GM10847 (cell line): ENCODE data around the gene CXCL16.

Experiments used
- POLR2A ChIP-seq: IDR thresholded peaks from 2 replicates; pipeline ENCODE4 v1.6.1; 2011; ENCODE audit not compliant: insufficient read length; ENCODE audit errors: extremely low read depth

The CXCL16 gene

GRCh38 chr17:4768298-4768697 lies 28.6 kb upstream of the CXCL16 start:
- no peak for TF ChIP-seq POLR2A

DNA sequence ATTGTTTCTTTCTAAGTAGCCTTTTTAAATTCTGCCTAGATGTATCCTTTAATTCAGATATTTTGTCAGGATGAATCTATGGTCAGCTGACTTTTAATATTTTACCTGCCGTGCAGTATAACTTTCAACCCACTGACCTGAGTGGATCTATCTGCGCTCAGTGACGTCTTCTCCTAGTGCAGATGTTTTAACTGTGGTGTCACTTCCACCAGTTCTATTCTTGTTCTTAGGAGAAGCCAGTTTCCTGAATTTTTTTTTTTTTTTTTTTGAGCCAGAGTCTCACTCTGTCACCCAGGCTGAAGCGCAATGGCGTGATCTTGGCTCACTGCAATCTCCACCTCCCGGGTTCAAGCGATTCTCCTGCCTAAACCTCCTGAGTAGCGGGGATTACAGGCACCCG lies 27.0 kb upstream of the CXCL16 start:
- TF ChIP-seq POLR2A, result no peak

DNA sequence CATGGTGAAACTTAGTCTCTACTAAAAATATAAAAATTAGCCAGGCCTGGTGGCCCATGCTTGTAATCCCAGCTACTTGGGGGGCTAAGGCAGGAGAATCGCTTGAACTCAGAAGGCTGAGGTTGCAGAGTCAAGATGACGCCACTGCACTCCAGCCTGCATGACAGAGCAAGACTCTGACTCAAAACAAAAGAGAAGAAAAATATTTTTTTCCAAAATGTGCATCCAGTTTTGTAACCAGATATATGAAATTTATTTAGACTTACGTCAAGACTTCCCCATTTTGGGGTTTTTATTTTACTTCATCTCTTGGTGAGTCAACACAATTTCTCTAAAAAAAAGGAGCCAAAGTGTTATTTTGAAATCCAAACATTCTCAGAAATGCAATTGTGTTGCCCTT lies 26.5 kb upstream of the CXCL16 start:
- no peak for TF ChIP-seq POLR2A

DNA sequence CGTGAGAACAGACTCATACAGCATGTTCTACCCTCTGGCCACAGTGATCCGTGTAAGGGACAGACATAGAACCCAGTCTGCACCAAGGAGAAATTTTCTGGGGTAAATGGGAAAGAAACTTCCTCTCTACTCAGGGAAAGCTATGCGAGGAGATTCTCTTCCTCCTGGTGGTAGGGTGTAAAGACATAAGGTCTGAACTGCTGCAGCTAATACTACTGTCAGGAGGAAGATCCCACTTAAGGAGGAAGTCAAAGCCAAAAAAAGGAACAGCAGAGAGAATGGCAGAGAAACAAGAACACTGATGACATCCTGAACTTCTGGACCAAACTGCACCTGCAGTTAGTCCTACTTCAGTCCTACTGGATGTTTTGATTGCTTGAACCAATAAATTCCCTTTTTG lies 24.9 kb upstream of the CXCL16 start:
- TF ChIP-seq POLR2A, result no peak

GRCh38 chr17:4759776-4760236 lies 20.1 kb upstream of the CXCL16 start:
- TF ChIP-seq POLR2A, result no peak

DNA sequence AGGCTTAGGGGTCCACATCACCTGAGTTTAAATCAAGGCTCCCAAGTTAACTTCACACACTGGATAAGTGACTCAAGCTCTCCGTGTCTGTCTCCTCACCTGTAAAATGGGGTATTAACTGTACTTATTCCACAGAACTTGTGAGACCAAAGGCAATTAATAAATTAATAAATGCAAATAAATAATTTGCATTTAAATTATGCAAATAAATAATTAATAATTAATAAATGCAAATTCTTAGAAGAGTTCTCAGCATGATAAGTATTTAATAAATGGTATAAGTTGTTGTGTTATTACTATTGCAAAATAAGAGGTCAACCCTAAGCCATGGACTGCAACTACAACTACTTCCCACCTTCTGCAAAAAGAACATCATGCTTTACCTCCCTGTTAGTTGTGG lies 13.7 kb upstream of the CXCL16 start:
- no peak for TF ChIP-seq POLR2A

- no peak for TF ChIP-seq POLR2A
Observed at GRCh38 chr17:4751932-4752331, 12.2 kb upstream of the CXCL16 start.

DNA sequence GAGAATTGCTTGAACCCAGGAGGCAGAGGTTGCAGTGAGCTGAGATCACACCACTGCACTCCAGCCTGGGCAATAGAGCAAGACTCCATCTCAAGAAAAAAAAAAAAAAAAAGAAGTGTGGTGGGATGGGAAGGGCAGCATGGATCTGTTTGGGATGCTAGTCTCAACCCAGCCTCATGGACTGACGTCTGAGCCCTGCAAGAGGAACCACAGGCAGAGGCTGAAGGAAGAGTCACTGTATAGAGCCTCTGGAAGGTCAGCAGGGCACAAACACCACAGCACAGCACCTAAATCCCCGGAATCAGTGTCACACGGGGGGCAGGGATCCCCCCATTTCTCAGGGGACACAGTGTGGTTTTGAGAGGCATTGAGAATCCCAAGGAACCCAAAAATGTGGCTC lies 10.9 kb upstream of the CXCL16 start:
- TF ChIP-seq POLR2A, result no peak

DNA sequence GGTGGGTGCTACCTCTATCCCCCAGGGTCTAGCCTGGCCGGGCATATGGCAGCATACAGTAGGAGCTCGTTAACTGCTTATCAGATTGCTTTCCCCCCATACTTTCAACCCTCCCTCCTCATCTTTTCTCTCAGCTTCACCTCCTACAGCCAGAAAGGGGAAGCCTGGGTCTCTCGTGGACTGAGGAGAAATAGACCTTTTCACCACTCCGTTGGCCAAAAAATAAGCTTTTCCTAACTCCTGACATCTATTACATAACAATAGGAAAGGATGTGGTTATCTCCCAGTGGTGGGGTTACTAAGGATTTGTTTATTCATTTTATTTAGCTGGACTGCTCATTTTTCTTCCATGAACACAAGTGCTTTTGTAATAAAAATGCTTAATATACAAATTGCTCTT lies 9.0 kb upstream of the CXCL16 start:
- no peak for TF ChIP-seq POLR2A

DNA sequence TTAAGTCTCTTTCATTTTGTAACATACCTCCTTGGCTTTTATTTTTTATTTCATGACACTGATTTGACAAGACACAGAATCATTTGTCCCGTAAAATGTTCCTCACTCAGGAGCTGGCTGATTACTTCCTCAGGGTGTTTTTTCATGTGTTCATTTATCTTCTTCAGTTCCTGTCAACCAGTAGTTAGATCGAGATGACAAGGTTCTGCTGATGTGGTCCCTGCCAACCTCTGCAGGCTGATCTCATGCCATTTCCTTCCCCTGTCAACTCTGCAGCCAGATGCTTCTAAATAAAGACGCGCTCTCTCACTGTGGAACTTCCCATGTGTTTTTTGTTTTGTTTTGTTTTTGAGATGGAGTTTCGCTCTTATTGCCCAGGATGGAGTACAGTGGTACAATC lies 8.1 kb upstream of the CXCL16 start:
- TF ChIP-seq POLR2A, result no peak

GRCh38 chr17:4744999-4745969 lies 5.6 kb upstream of the CXCL16 start:
- no peak for TF ChIP-seq POLR2A

DNA sequence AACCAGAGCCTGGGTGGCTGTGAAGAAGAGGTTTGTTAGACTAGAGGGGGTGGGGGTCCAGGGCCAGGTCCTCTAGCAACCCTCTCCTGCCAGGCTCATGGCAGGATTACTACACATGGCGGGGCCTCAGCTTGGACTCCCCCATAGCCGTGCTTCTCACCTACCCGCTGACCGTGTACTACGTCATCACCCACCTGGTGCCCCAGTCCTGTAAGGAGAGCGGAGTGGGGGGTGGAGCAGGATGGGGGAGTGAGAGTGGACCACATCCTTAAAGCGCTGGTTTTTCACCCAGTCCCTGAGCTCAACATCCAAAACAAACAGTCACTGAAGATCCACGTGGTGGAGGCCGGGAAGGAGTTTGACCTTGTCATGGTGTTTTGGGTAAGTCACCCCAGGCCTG lies 4.2 kb upstream of the CXCL16 start:
- TF ChIP-seq POLR2A, result no peak

GRCh38 chr17:4743216-4743615 lies 3.5 kb upstream of the CXCL16 start:
- no peak for TF ChIP-seq POLR2A

- no peak for TF ChIP-seq POLR2A
Observed at GRCh38 chr17:4742629-4743028, 2.9 kb upstream of the CXCL16 start.

GRCh38 chr17:4742133-4742532 lies 2.4 kb upstream of the CXCL16 start:
- no peak for TF ChIP-seq POLR2A

DNA sequence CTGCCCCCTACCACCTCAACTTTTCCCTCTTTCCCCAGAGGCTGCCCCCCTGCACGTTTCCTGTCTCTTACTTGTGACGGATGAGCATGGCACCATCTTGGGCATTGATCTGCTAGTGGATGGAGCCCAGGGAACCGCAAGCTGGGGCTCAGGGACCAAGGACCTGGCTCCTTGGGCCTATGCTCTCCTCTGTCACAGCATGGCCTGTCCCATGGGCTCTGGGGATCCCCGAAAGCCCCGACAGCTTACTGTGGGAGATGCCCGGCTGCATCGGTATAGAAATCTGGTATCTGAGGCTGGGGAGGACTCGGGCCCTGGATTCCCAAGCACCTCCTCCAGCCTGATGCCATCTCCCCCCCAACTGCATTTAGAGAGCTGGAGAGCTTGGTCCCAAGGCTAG lies 1.8 kb upstream of the CXCL16 start:
- no peak for TF ChIP-seq POLR2A

- no peak for TF ChIP-seq POLR2A
Observed at GRCh38 chr17:4740584-4740983, 856 bp upstream of the CXCL16 start.
